ENCODE results near the gene ATP8B1.
A peak's percentile ranks its signal among the peaks of the same experiment; 100 is the strongest.
"Not testable (repeated sequence)": the region's sequence is repeated elsewhere in the genome, so short reads cannot be mapped to it uniquely, and the experiment has no call there.

ATP8B1 gene

DNA sequence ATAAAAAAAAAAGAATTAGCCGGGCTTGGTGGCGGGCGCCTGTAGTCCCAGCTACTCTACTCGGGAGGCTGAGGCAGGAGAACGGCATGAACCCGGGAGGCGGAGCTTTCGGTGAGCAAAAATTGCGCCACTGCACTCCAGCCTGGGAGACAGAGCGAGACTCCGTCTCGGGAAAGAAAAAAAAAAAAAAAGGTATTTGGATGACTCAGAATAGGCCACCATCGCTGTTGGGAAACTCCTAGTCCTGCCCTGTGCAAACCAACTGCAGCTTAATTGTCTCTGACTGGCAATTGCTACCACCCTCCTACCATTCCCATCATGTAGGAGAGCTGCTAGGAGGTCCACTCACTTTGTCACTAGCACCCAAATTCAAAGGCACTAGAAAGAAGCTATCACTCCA lies 43.5 kb downstream of the ATP8B1 start:
- DNase-seq, result no peak

- no peak for DNase-seq
These were observed 47.5 kb downstream of the ATP8B1 start for GRCh38 chr18:57755473-57756067.

DNA sequence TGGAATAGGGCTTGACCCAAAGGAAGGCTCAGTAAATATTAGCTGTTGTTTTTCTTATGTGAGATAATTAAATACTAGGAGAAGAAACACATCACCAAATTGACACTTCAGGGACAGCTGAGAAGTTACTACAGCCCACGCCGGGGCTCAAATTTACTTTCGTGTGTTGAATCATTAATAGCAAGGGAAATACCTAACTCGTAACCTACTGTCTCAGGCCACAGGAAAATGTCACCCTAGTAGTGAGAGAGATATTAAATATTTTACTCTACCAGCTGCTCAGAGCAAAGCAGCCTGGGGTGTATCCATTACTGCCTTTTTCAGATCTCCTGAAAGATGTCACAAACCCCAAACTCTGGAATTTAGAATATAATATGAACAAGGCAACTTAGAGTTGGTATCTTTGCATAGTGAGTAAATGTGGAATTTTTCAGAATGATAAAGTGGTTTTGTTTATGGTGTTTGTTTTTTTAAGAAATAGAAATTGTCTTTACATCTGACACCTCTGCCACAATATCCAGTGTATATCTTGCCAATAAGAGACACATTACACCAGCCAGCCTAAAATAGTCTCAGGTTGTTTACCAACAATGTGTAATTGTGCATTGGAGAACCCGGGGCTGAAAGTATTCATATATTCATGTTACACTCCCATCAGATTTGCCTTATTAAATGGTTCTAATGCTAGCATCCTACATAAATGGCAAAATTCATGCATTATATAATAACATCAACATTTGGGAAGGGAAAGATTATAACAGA lies 48.4 kb downstream of the ATP8B1 start:
- DNase-seq, result no peak

DNA sequence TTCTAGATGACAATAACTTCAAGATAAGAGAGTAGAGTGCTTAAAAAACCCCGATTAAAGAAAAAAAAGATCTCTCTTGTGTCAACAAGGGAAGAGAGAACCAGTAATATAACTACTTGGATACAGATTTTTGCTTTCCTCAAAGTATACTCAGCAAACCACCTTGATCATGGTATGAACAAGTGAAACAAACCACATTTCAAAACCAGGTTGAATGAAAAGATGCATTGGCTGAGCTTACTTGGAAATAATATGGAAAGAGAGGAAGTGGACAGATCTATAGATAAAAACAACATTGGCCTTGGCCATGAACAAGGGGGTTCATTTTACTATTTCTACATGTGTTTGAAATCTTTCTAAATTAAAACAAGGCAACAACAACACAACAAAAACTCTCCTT lies 50.1 kb downstream of the ATP8B1 start:
- no peak for DNase-seq

GRCh38 chr18:57749604-57749970 lies 53.5 kb downstream of the ATP8B1 start:
- DNase-seq, result no peak

DNA sequence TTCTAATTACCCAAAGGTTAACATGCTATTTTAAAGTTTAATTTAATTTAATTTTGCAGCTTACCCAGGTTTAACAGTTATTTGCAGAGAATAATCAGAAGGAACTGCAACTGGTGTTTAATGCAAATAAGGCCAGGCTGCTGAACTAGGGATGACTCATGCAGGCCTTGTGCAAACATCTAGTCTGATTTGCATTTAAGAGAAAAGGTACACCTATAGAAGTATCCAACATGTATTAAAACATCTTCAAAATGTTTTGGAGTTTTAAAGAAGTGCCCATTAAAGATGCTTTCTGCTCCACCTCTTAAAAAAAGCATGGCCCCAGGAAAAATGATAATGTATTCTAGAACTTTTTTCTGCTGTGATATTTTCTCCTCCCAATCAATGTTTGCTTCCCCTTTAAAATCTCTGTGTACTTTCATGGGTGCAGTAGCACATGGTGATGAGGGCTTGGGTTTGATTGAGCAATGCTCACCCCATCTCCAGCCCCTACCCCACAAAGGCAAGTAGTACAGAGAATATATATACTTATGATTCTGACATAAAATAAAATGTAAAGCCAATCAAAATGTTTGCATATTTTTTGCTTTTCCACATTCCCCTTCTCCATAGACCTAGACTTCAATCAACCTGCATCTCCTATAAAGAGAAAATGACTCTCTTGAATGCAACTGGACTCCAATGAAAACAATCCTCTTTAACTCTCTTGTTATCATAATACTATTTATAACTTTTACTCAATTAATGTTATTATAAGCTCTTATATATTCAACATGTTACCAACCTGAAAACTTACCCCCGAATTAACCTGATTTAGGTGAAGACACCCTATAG lies 54.1 kb downstream of the ATP8B1 start:
- no peak for DNase-seq

DNA sequence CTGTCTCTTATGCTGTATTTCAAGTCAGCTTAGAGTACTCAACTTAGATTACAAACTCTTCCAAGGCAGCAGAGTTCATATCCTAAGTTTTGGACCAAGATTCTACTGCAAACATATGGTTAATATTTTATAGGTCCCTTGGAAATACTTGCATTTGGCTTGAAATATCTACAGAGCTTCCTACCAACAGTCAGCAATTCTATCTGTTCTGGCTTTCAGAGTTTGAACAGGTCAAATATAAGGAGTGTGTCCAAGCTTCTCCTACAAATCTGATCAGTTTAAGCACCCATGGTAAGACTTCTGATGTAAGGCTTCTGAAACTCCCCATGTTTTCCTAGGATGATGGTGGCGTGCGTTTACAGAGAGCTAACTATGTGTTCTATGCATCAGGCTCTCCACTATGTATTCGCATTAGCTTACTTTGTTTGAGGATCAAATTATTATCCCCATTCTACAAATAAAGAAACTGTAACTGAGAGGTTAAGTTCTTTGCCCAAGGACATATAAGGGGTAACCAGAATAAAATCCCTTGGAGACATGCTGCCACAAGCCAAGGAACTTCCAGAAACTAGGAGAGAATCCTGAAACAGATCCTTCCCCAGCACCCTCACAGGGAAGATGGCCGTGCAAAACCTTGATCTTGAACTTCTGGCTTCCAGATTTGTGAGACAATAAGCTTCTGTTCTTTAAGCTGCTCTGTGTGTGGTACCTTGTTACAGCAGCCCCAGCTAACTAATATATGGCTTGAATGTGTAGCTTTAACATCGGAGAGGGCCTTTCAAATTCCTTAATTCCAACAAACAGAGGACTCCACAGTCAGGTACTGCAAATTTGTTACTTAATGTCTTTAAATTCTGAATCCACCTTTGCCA lies 55.1 kb downstream of the ATP8B1 start:
- DNase-seq, result no peak

DNA sequence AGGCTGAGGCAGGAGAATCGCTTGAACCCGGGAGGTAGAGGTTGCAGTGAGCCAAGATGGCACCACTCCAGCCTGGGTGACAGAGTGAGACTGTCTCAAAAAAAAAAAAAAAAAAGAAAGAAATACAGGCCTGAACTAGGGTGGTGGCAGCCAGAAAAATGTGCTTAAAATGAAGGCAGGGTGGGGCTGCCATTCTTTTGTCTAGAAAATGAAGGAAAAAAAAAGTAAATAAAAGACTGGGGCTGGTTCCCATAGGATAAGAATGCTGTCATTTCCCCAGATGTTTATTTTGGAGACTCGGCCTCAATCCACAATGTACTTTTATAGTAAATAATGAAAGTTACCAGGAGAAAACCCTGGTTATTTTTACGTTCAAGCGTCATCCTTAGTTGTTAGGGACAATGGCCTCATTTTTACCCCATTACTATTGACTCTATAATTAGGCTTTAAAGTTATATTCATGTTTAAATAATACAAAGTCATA lies 58.9 kb downstream of the ATP8B1 start:
- no peak for DNase-seq

- DNase-seq, result no peak
These were observed 60.1 kb downstream of the ATP8B1 start for GRCh38 chr18:57743008-57743407.

- DNase-seq, result no peak
These were observed 61.8 kb downstream of the ATP8B1 start for GRCh38 chr18:57741273-57741672.

DNA sequence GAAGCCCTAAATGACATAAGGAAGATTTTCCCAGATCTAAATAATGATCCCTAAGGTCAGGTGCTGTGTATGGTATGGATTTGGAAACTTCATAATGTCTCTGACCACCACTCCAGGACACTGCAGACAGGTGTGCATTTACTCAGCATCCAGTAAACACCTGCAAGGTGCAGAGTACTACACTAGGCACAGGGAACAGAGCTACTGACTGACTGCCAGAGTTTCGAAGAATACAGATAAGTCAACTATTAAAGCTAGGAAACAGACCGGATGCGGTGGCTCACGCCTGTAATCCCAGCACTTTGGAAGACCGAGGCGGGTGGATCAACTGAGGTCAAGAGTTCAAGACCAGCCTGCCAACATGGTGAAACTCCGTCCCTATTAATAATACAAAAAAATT lies 65.0 kb downstream of the ATP8B1 start:
- no peak for DNase-seq

- DNase-seq, result peak in 1 of 2 donors; percentile 45
These were observed 65.6 kb downstream of the ATP8B1 start for GRCh38 chr18:57737400-57738060.

GRCh38 chr18:57735042-57735441 lies 68.1 kb downstream of the ATP8B1 start:
- not testable (repeated sequence) for DNase-seq

- DNase-seq, result no peak
These were observed 69.3 kb downstream of the ATP8B1 start for GRCh38 chr18:57733861-57734260.

DNA sequence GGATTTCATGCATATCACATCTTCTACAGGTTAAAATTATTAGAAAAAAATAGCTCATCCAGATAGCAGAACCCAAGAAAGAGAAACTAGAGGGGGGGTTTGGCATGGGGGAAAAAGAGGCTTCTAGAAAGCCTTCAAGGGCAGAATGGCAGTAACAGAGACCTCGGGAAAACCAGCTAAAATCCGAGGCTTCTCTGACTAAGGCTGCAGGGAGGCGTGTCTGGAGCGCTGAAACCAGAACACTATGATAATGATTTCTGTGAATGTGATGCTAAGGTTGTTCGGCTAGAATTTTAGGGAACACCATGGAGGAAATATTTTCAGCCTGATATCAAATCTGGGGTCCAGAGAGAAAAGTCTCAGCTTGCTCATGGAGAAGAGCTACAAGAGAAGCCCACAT lies 73.0 kb downstream of the ATP8B1 start:
- no peak for DNase-seq

- DNase-seq, result no peak
These were observed 74.1 kb downstream of the ATP8B1 start for GRCh38 chr18:57728941-57729511.

GRCh38 chr18:57727952-57728807 lies 74.9 kb downstream of the ATP8B1 start:
- DNase-seq, result no peak

DNA sequence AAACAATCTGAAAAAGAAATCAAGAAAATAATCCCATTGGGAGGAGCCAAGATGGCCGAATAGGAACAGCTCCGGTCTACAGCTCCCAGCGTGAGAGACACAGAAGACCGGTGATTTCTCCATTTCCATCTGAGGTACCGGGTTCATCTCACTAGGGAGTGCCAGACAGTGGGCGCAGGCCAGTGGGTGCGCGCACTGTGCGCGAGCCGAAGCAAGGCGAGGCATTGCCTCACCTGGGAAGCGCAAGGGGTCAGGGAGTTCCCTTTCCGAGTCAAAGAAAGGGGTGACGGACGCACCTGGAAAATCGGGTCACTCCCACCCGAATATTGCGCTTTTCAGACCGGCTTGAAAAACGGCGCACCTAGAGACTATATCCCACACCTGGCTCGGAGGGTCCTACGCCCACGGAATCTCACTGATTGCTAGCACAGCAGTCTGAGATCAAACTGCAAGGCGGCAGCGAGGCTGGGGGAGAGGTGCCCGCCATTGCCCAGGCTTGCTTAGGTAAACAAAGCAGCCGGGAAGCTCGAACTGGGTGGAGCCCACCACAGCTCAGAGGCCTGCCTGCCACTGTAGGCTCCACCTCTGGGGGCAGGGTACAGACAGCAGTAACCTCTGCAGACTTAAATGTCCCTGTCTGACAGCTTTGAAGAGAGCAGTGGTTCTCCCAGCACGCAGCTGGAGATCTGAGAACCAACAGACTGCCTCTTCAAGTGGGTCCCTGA lies 83.7 kb downstream of the ATP8B1 start:
- DNase-seq, result not testable (repeated sequence)

- no peak for DNase-seq
These were observed 86.6 kb downstream of the ATP8B1 start for GRCh38 chr18:57716549-57716948.

DNA sequence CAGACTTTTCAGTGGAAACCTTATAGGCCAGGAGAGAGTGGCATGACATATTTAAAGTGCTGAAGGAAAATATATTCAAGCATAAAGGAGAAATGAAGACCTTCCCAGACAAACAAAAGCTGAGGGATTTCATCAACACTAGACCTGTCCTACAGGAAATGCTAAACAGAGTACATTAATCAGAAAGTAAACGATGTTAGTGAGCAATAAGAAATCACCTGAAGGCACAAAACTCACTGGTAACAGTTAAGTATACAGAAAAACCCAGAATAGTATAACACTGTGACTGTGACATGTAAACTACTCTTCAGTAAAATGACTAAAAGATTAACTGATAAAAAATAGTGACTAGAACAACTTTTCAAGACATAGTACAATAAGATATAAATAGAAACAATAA lies 87.4 kb downstream of the ATP8B1 start:
- no peak for DNase-seq
